Right lobe of liver (tissue), 6 donors: ENCODE results near the gene DSCAML1. TPM values are rescaled to one million over a fixed set of nuclear protein-coding genes. Genes with fewer than 3 reads are reported as not detected.

Experiments used
- ATAC-seq, 4 donors: fragments of 200-7000 bp; cut with Tn5 transposase; one replicate each; pipeline ENCODE4 v1.9.1; 2020; ENCODE audit warnings: mild to moderate bottlenecking in 4 of 4, moderate library complexity in 4 of 4
- DNase-seq, 3 donors: peaks; one replicate each; pipeline ENCODE4 v3.0.0-alpha.2; 2020
- H3K27ac ChIP-seq, 3 donors: fragments of 200-600 bp; one replicate each; pipeline ENCODE4 v1.8.0; 2022
- H3K27me3 ChIP-seq, 2 donors: fragments of 200-600 bp; one replicate each; pipeline ENCODE4 v1.8.0; 2022
- H3K36me3 ChIP-seq, 4 donors: fragments of 200-600 bp; sonication (generic) in 1 of 4; one replicate each; pipeline versions ENCODE4 v1.5.1 to v1.8.0; 2017 to 2022; ENCODE audit warnings: control low read depth in 1 of 4
- H3K4me1 ChIP-seq, 4 donors: fragments of 200-600 bp; sonication (generic) in 1 of 4; one replicate each; pipeline versions ENCODE4 v1.5.1 to v1.8.0; 2017 to 2022; ENCODE audit warnings: control low read depth in 1 of 4
- H3K4me3 ChIP-seq, 3 donors: fragments of 200-600 bp; one replicate each; pipeline ENCODE4 v1.8.0; 2022
- H3K9me3 ChIP-seq, 4 donors: fragments of 200-600 bp; sonication (generic) in 1 of 4; one replicate each; pipeline versions ENCODE4 v1.5.1 to v1.8.0; 2017 to 2022; ENCODE audit warnings: control low read depth in 1 of 4
- CTCF ChIP-seq, 4 donors: fragments of 200-600 bp in 3 of 4; fragments of 450-650 bp in 1 of 4; IDR thresholded peaks; one replicate each; pipeline versions ENCODE4 v1.5.1 to v1.8.0; 2016 to 2022; ENCODE audit warnings: antibody characterized with exemption in 4 of 4, mild to moderate bottlenecking in 2 of 4
- POLR2A ChIP-seq: fragments of 450-650 bp; IDR thresholded peaks from one replicate; pipeline ENCODE4 v1.6.1; 2017; ENCODE audit warnings: antibody characterized with exemption, mild to moderate bottlenecking
- WGBS: methylation state at CpG from one replicate; pipeline ENCODE4 v1.1.6; 2018; ENCODE audit warnings: low coverage, low lambda C conversion rate; ENCODE audit not compliant: insufficient coverage; ENCODE audit errors: missing lambda C conversion rate; 5-methylcytosine and 5-hydroxymethylcytosine counted together
- intact Hi-C, 2 donors: fragments of 100-400 bp; cut with DNase I; formaldehyde crosslinking; loops; one replicate each; pipeline versions ENCODE4 v1.11.2 to v1.14.1; 2022
- total RNA-seq, 6 experiments: library from RNA; depleted of rRNA in 2 of 6; stranded (reverse); fragments of >200 nt in 2 of 6; fragmentation: NEBNext Ultra II Directional in 3 of 6; extraction: Animal tissue kit (Norgen Biotek cat#: 25700) in 3 of 6; gene quantifications; one replicate each; pipeline versions ENCODE4 v1.1.0 to v1.2.4, GENCODE V29; 2016 to 2023
- donor health status: DM: no; HTN: yes; CAD: no.
- donor health status: DM: no; HTN: no; CAD: no.
- donor health status: DM: no; HTN: no; CAD: no.
- donor health status: DM: no; HTN: yes; CAD: no.
- donor health status: DM: no; HTN: yes; CAD: no.

DSCAML1 gene
- total RNA-seq, 6 experiments from 2014 or later: 0.06 to 0.92 (median 0.22) TPM; not detected in 1

GRCh38 chr11:117671370-117671769, 125.6 kb downstream of the DSCAML1 start:
- DNase-seq (no peak), ATAC-seq (no peak)
- no peaks in the 10 kb centered on the region for H3K27me3 ChIP-seq
- H3K9me3 ChIP-seq: no peaks in the 10 kb centered on the region
- H3K36me3 ChIP-seq: no peaks in the 10 kb centered on the region
- no peaks in the 10 kb centered on the region for H3K4me1 ChIP-seq
- intact Hi-C loops: no loop called here
- 83% methylated on average over 2 of the region's 4 CpGs for WGBS
- no peak overlapping the region for H3K27ac ChIP-seq
- TF ChIP-seq POLR2A (no peak), CTCF (IDR thresholded peaks at IDR 0.05) (no peak)
- no peak overlapping the region for H3K4me3 ChIP-seq

GRCh38 chr11:117670924-117671323, 126.1 kb downstream of the DSCAML1 start:
- 73% methylated on average over 6 of the region's 7 CpGs for WGBS
- Histone ChIP-seq H3K4me3 (no peak overlapping the region), H3K36me3 (no peaks in the 10 kb centered on the region), H3K4me1 (no peaks in the 10 kb centered on the region), H3K9me3 (no peaks in the 10 kb centered on the region), H3K27me3 (no peaks in the 10 kb centered on the region), H3K27ac (no peak overlapping the region)
- TF ChIP-seq POLR2A: no peak
- no peak for TF ChIP-seq CTCF (IDR thresholded peaks at IDR 0.05)
- ATAC-seq: no peak
- intact Hi-C loops: no loop called here
- DNase-seq: no peak

- DNase-seq (no peak), ATAC-seq (no peak)
- intact Hi-C loops: no loop called here
- no peaks in the 10 kb centered on the region for H3K27me3 ChIP-seq
- no peaks in the 10 kb centered on the region for H3K36me3 ChIP-seq
- H3K4me3 ChIP-seq: no peak overlapping the region
- no peaks in the 10 kb centered on the region for H3K9me3 ChIP-seq
- 68% methylated on average over 4 of the region's 5 CpGs for WGBS
- H3K27ac ChIP-seq: no peak overlapping the region
- H3K4me1 ChIP-seq: no peaks in the 10 kb centered on the region
- TF ChIP-seq CTCF (IDR thresholded peaks at IDR 0.05) (no peak), POLR2A (no peak)
Observed at GRCh38 chr11:117670443-117670842, 126.6 kb downstream of the DSCAML1 start.

- no peaks in the 10 kb centered on the region for H3K4me1 ChIP-seq
- TF ChIP-seq CTCF (IDR thresholded peaks at IDR 0.05) (no peak), POLR2A (no peak)
- H3K27ac ChIP-seq: no peak overlapping the region
- intact Hi-C loops: no loop called here
- DNase-seq: no peak
- no peak for ATAC-seq
- H3K36me3 ChIP-seq: no peaks in the 10 kb centered on the region
- WGBS: 52% methylated on average over 3 of the region's 4 CpGs
- no peaks in the 10 kb centered on the region for H3K9me3 ChIP-seq
- no peaks in the 10 kb centered on the region for H3K27me3 ChIP-seq
- H3K4me3 ChIP-seq: no peak overlapping the region
Observed at GRCh38 chr11:117669616-117670015, 127.4 kb downstream of the DSCAML1 start.

GRCh38 chr11:117669062-117669461, 128.0 kb downstream of the DSCAML1 start:
- TF ChIP-seq CTCF (IDR thresholded peaks at IDR 0.05): no peak
- no peak for TF ChIP-seq POLR2A
- H3K4me1 ChIP-seq: no peaks in the 10 kb centered on the region
- intact Hi-C loops: no loop called here
- ATAC-seq: no peak
- H3K9me3 ChIP-seq: no peaks in the 10 kb centered on the region
- no peaks in the 10 kb centered on the region for H3K36me3 ChIP-seq
- H3K27ac ChIP-seq: no peak overlapping the region
- DNase-seq: no peak
- no peaks in the 10 kb centered on the region for H3K27me3 ChIP-seq
- H3K4me3 ChIP-seq: no peak overlapping the region
- 100% methylated on average over 1 of the region's 4 CpGs for WGBS
